Frontal cortex (tissue), 4 donors: ENCODE results near the gene GLIPR1L2. TPM values are rescaled to one million over a fixed set of nuclear protein-coding genes. Genes with fewer than 3 reads are reported as not detected.
A peak's percentile ranks its signal among the peaks of the same experiment; 100 is the strongest.

Experiments used
- DNase-seq, 2 donors: peaks; one replicate each; pipeline ENCODE4 v3.0.0; 2012; ENCODE audit warnings: low spot score in 2 of 2
- FAIRE-seq: peaks from 2 replicates; lab custom pipeline; 2012; peaks lifted over from hg19 to GRCh38; lab: Jason Lieb, UNC
- total RNA-seq: library from RNA; depleted of rRNA; stranded (reverse); fragments of >200 nt; gene quantifications from one replicate; pipeline ENCODE4 v1.2.3, GENCODE V29; 2014
- donor health status: control.
- donor health status: control.
- donor health status: control.

GLIPR1L2 gene
- total RNA-seq, 1 donor from 2014 or later: 0.41 TPM

GRCh38 chr12:75471902-75472890 is 81.3 kb downstream of the GLIPR1L2 start:
- DNase-seq (no peak), FAIRE-seq (no peak)

- no peak for FAIRE-seq
Measured at GRCh38 chr12:75474116-75474515, 83.2 kb downstream of the GLIPR1L2 start.

GRCh38 chr12:75476071-75476470 is 85.2 kb downstream of the GLIPR1L2 start:
- DNase-seq (no peak), FAIRE-seq (no peak)

More at GRCh38 chr12:75474116-75474515, 83.2 kb downstream of the GLIPR1L2 start:
- DNase-seq: no peak

- FAIRE-seq (no peak), DNase-seq (no peak)
Measured at GRCh38 chr12:75477137-75477536, 86.2 kb downstream of the GLIPR1L2 start.

GRCh38 chr12:75478116-75478794 is 87.4 kb downstream of the GLIPR1L2 start:
- no peak for DNase-seq
- no peak for FAIRE-seq

GRCh38 chr12:75479963-75480461 is 89.1 kb downstream of the GLIPR1L2 start:
- DNase-seq (no peak), FAIRE-seq (no peak)

GRCh38 chr12:75480469-75480949 is 89.6 kb downstream of the GLIPR1L2 start, which contains the start of gene GLIPR1:
TSS of gene GLIPR1 (plus strand) at chr12:75480755. CDS start at chr12:75480881, 126 bp downstream.
- DNase-seq: peak in 1 of 2 donors; percentile 28

GRCh38 chr12:75481013-75481705 is 90.3 kb downstream of the GLIPR1L2 start:
- DNase-seq (no peak), FAIRE-seq (no peak)

More at GRCh38 chr12:75480469-75480949, 89.6 kb downstream of the GLIPR1L2 start, which contains the start of gene GLIPR1:
- no peak for FAIRE-seq

- FAIRE-seq: no peak
- DNase-seq: no peak
Measured at GRCh38 chr12:75481774-75482173, 90.9 kb downstream of the GLIPR1L2 start.

Other genes starting within 250 kb of the GLIPR1L2 start
- 22.4 TPM for gene KCNC2, start 181.2 kb upstream of the GLIPR1L2 start, total RNA-seq
- 9.8 TPM for gene CAPS2, start 60.8 kb upstream of the GLIPR1L2 start, total RNA-seq
- gene GLIPR1L1, start 56.4 kb upstream of the GLIPR1L2 start, total RNA-seq: under 0.01 TPM
- gene GLIPR1, start 89.7 kb downstream of the GLIPR1L2 start, total RNA-seq: 2.9 TPM
- 23.2 TPM for gene KRR1, start 120.5 kb downstream of the GLIPR1L2 start, total RNA-seq